GM23338 (cell line): Measurements from ENCODE around the gene LTB.

Experiments used
- CREB1 ChIP-seq: fragments of 250-450 bp; sonication (Bioruptor Pico); IDR thresholded peaks from 2 replicates; pipeline ENCODE4 v1.5.0; 2020; ENCODE audit warnings: low read depth, mild to moderate bottlenecking, moderate library complexity
- EZH2 ChIP-seq: fragments of 200-600 bp; sonication (generic); IDR thresholded peaks from one replicate; pipeline ENCODE4 v1.8.0; 2017; ENCODE audit warnings: antibody characterized with exemption, mild to moderate bottlenecking, low read depth; ENCODE audit not compliant: unreplicated experiment
- EZH2phosphoT487 ChIP-seq: fragments of 200-600 bp; sonication (generic); IDR thresholded peaks from one replicate; pipeline ENCODE4 v1.8.1; 2018; ENCODE audit warnings: antibody characterized with exemption; ENCODE audit not compliant: unreplicated experiment
- JUNB ChIP-seq: IDR thresholded peaks from one replicate; pipeline ENCODE4 v1.6.1; 2016; ENCODE audit warnings: antibody characterized with exemption; ENCODE audit not compliant: unreplicated experiment
- NANOG ChIP-seq: IDR thresholded peaks from 2 replicates; pipeline ENCODE4 v1.6.1; 2016; ENCODE audit warnings: antibody characterized with exemption, borderline replicate concordance
- POLR2AphosphoS5 ChIP-seq: IDR thresholded peaks from 2 replicates; pipeline ENCODE4 v1.6.1; 2016; ENCODE audit warnings: antibody characterized with exemption, low read depth
- ZNF114 ChIP-seq: fragments of 250-450 bp; sonication (Bioruptor Pico); IDR thresholded peaks from 2 replicates; pipeline ENCODE4 v1.5.0; 2020; ENCODE audit warnings: mild to moderate bottlenecking, moderate library complexity
- ZNF331 ChIP-seq: fragments of 250-450 bp; sonication (Bioruptor Pico); IDR thresholded peaks from 2 replicates; pipeline ENCODE4 v1.5.0; 2020; ENCODE audit warnings: low read depth, mild to moderate bottlenecking, moderate library complexity
- TF ChIP-seq, protein P1 (sequence below), 2 experiments: fragments of 200-600 bp in 1 of 2; sonication (generic) in 1 of 2; conservative IDR thresholded peaks; 2 replicates each; pipeline versions ENCODE4 v1.5.1 to v1.6.1; 2016 to 2017; ENCODE audit warnings: antibody characterized with exemption in 2 of 2, low read depth in 2 of 2, mild to moderate bottlenecking in 2 of 2, moderate library complexity in 1 of 2
- TF ChIP-seq, protein P2 (sequence below): IDR thresholded peaks from one replicate; pipeline ENCODE4 v1.6.1; 2018; ENCODE audit warnings: antibody characterized with exemption; ENCODE audit not compliant: unreplicated experiment

GRCh38 chr6:31560697-31561058 lies 21.5 kb downstream of the LTB start:
- TF ChIP-seq, protein P1, sequence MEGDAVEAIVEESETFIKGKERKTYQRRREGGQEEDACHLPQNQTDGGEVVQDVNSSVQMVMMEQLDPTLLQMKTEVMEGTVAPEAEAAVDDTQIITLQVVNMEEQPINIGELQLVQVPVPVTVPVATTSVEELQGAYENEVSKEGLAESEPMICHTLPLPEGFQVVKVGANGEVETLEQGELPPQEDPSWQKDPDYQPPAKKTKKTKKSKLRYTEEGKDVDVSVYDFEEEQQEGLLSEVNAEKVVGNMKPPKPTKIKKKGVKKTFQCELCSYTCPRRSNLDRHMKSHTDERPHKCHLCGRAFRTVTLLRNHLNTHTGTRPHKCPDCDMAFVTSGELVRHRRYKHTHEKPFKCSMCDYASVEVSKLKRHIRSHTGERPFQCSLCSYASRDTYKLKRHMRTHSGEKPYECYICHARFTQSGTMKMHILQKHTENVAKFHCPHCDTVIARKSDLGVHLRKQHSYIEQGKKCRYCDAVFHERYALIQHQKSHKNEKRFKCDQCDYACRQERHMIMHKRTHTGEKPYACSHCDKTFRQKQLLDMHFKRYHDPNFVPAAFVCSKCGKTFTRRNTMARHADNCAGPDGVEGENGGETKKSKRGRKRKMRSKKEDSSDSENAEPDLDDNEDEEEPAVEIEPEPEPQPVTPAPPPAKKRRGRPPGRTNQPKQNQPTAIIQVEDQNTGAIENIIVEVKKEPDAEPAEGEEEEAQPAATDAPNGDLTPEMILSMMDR (conservative IDR thresholded peaks at IDR 0.05; ENCODE audit: low read depth in 2 of 2): no peak
- no peak for TF ChIP-seq EZH2
- TF ChIP-seq, protein P2, sequence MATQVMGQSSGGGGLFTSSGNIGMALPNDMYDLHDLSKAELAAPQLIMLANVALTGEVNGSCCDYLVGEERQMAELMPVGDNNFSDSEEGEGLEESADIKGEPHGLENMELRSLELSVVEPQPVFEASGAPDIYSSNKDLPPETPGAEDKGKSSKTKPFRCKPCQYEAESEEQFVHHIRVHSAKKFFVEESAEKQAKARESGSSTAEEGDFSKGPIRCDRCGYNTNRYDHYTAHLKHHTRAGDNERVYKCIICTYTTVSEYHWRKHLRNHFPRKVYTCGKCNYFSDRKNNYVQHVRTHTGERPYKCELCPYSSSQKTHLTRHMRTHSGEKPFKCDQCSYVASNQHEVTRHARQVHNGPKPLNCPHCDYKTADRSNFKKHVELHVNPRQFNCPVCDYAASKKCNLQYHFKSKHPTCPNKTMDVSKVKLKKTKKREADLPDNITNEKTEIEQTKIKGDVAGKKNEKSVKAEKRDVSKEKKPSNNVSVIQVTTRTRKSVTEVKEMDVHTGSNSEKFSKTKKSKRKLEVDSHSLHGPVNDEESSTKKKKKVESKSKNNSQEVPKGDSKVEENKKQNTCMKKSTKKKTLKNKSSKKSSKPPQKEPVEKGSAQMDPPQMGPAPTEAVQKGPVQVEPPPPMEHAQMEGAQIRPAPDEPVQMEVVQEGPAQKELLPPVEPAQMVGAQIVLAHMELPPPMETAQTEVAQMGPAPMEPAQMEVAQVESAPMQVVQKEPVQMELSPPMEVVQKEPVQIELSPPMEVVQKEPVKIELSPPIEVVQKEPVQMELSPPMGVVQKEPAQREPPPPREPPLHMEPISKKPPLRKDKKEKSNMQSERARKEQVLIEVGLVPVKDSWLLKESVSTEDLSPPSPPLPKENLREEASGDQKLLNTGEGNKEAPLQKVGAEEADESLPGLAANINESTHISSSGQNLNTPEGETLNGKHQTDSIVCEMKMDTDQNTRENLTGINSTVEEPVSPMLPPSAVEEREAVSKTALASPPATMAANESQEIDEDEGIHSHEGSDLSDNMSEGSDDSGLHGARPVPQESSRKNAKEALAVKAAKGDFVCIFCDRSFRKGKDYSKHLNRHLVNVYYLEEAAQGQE: no peak
- no peak for TF ChIP-seq POLR2AphosphoS5
- TF ChIP-seq ZNF114 (CRISPR knock-in tag): no peak
- no peak for TF ChIP-seq NANOG
- no peak for TF ChIP-seq CREB1 (CRISPR knock-in tag)
- no peak for TF ChIP-seq JUNB
- TF ChIP-seq ZNF331 (CRISPR knock-in tag): no peak
- TF ChIP-seq EZH2phosphoT487: no peak
